Body of pancreas (tissue), 4 donors: ENCODE results near the gene LMBRD1. TPM values are rescaled to one million over a fixed set of nuclear protein-coding genes. Genes with fewer than 3 reads are reported as not detected.

Source experiments
- ATAC-seq: fragments of 150-250 bp; one replicate; pipeline ENCODE4 v1.9.1; 2016
- DNase-seq, 4 donors: peaks; one replicate each; pipeline ENCODE4 v3.0.0-alpha.2; 2019
- H3K27ac ChIP-seq, 4 donors: fragments of 200-600 bp; sonication (generic); 1 replicate in 3 of 4; 2 replicates in 1 of 4; pipeline versions ENCODE4 v1.5.1 to v1.6.1; 2016 to 2019; ENCODE audit warnings: mild to moderate bottlenecking in 1 of 4, mixed read lengths in 1 of 4, moderate library complexity in 1 of 4
- H3K27me3 ChIP-seq, 2 donors: fragments of 200-600 bp; sonication (generic); one replicate each; pipeline ENCODE4 v1.6.0; 2016; ENCODE audit warnings: mild to moderate bottlenecking in 1 of 2
- H3K36me3 ChIP-seq, 2 donors: fragments of 200-600 bp; sonication (generic); replicated peaks in 1 of 2; 2 replicates each; pipeline ENCODE4 v1.5.1; 2016; ENCODE audit warnings: low read depth in 2 of 2; ENCODE audit not compliant: insufficient read depth in 1 of 2
- H3K4me1 ChIP-seq: fragments of 200-600 bp; sonication (generic); one replicate; pipeline ENCODE4 v1.6.0; 2016
- H3K4me3 ChIP-seq, 2 donors: fragments of 200-600 bp; sonication (generic); 1 replicate in 1 of 2; 2 replicates in 1 of 2; pipeline ENCODE4 v1.5.1; 2016 to 2019
- H3K9me3 ChIP-seq, 3 donors: fragments of 200-600 bp; sonication (generic); 1 replicate in 2 of 3; 2 replicates in 1 of 3; pipeline ENCODE4 v1.5.1; 2016
- POLR2A ChIP-seq, 3 donors: fragments of 450-650 bp; IDR thresholded peaks; one replicate each; pipeline ENCODE4 v1.6.1; 2016; ENCODE audit warnings: antibody characterized with exemption in 3 of 3, mild to moderate bottlenecking in 2 of 3
- WGBS, 2 donors: methylation state at CpG; one replicate each; pipeline ENCODE4 v1.1.5; 2017; 5-methylcytosine and 5-hydroxymethylcytosine counted together
- intact Hi-C: fragments of 100-400 bp; cut with DNase I; formaldehyde crosslinking; loops from one replicate; pipeline ENCODE4 v1.15.1; 2023
- total RNA-seq, 2 donors: library from RNA; depleted of rRNA; stranded (reverse); fragments of >200 nt; gene quantifications; one replicate each; pipeline ENCODE4 v1.1.0, GENCODE V29; 2016
- TF ChIP-seq, protein P1 (sequence below), 7 experiments: fragments of 450-650 bp in 4 of 7; fragments of 200-600 bp in 3 of 7; sonication (generic) in 3 of 7; IDR thresholded peaks; one replicate each; pipeline ENCODE4 v1.5.1; 2016 to 2019; ENCODE audit warnings: antibody characterized with exemption in 7 of 7

Gene LMBRD1
- total RNA-seq, 2 donors from 2014 or later: 33.9 to 55.3 TPM

DNA sequence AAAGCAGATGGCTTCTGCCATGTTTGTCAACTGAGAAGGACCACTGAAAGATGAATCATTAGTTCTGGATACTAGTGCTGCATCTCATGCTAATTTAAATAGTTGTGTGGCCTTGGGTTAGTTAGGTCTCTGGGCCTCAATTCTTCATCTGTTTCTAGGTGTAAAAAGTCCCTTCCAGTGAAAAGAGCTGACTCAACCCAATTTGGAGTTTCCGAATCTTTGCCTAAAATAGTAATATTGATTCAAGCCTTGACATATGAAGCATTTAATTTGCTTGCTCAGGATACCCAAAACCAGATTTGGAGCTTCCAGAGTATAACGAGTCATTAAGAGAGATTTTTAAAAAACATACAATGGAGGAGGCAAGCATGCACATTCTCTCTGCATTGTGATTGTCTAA is 163.9 kb downstream of the LMBRD1 start:
- ATAC-seq: no peak
- DNase-seq: no peak
- Histone ChIP-seq H3K27ac (no peak overlapping the region), H3K36me3 (no peaks in the 10 kb centered on the region), H3K4me3 (no peak overlapping the region), H3K4me1 (no peaks in the 10 kb centered on the region), H3K9me3 (no peaks in the 10 kb centered on the region), H3K27me3 (no peaks in the 10 kb centered on the region)
- TF ChIP-seq, protein P1, sequence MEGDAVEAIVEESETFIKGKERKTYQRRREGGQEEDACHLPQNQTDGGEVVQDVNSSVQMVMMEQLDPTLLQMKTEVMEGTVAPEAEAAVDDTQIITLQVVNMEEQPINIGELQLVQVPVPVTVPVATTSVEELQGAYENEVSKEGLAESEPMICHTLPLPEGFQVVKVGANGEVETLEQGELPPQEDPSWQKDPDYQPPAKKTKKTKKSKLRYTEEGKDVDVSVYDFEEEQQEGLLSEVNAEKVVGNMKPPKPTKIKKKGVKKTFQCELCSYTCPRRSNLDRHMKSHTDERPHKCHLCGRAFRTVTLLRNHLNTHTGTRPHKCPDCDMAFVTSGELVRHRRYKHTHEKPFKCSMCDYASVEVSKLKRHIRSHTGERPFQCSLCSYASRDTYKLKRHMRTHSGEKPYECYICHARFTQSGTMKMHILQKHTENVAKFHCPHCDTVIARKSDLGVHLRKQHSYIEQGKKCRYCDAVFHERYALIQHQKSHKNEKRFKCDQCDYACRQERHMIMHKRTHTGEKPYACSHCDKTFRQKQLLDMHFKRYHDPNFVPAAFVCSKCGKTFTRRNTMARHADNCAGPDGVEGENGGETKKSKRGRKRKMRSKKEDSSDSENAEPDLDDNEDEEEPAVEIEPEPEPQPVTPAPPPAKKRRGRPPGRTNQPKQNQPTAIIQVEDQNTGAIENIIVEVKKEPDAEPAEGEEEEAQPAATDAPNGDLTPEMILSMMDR (IDR thresholded peaks at IDR 0.05): no peak
- TF ChIP-seq POLR2A (IDR thresholded peaks at IDR 0.05): no peak
- WGBS, 2 donors: 48 to 71% methylated on average over 2 of the region's 2 CpGs
- intact Hi-C loops: no loop called here

DNA sequence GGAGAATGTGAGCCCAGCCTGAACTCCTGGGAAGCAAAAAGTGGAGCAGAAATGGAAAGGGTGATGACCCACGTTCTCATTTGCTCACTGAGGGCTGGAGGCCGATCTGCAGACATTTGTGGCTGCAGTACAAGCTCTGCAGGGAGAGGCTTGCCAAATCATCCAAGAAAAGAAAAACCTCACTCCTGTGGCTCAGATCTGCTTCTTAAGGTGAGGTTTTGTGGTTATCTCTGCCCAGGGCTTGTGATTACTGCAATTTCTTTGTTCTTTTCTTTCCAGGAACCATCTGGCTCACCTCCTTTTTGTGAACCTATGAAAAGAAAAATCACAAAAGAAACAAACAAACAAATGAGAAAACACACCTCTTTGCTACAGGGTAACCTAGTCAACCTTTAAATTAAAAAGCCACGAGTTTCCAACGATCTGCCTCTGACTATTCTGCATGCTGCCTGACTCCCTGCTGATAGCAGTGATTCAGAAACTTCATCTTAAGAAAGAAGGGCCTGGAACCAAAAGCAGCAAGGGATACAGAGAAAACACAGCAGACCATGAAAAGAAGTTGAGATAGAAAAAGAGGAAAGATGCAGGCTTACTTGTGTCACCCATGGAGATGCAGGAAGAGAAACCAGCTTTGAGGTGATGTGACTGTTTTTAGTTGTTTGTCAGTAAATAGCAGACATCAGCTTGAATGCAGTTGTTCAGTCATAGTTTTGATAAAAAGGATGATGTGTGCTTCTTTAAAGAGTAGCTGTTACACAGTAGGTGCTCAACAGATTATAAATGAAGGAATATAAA is 165.1 kb downstream of the LMBRD1 start:
- intact Hi-C loops: no loop called here
- H3K4me3 ChIP-seq: no peak overlapping the region
- no peaks in the 10 kb centered on the region for H3K4me1 ChIP-seq
- H3K27ac ChIP-seq: no peak overlapping the region
- TF ChIP-seq POLR2A (IDR thresholded peaks at IDR 0.05): no peak
- TF ChIP-seq, protein P1 (IDR thresholded peaks at IDR 0.05): no peak
- no peaks in the 10 kb centered on the region for H3K36me3 ChIP-seq
- no peak for ATAC-seq
- no peak for DNase-seq
- WGBS, 2 donors: 19 to 21% methylated on average over 4 of the region's 4 CpGs
- H3K9me3 ChIP-seq: no peaks in the 10 kb centered on the region
- H3K27me3 ChIP-seq: no peaks in the 10 kb centered on the region

DNA sequence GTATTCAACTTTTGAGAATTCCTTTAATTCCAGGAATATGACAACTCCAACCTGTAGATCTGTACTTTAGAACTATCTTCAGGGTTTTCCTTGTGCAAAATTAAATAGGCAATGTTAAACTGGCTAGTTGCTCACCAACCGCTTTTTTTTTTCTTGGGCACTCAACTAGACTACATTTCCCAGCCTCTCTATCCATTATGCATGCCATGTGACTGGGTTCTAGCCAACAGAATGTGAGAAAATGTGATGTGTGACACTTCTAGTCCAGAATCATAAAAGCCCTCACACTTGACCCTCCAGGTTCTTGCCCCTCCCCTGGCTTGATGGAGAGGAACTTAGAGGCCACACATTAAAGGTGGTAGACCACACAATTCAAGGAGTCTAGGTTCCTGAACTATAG is 166.0 kb downstream of the LMBRD1 start:
- H3K27me3 ChIP-seq: no peaks in the 10 kb centered on the region
- TF ChIP-seq POLR2A (IDR thresholded peaks at IDR 0.05): no peak
- TF ChIP-seq, protein P1 (IDR thresholded peaks at IDR 0.05): no peak
- no peaks in the 10 kb centered on the region for H3K9me3 ChIP-seq
- no peaks in the 10 kb centered on the region for H3K36me3 ChIP-seq
- H3K4me3 ChIP-seq: no peak overlapping the region
- ATAC-seq (no peak), DNase-seq (no peak)
- H3K27ac ChIP-seq: no peak overlapping the region
- no peaks in the 10 kb centered on the region for H3K4me1 ChIP-seq
- intact Hi-C loops: no loop called here
- WGBS, 2 donors: 86 to 93% methylated on average over 1 of the region's 1 CpG

DNA sequence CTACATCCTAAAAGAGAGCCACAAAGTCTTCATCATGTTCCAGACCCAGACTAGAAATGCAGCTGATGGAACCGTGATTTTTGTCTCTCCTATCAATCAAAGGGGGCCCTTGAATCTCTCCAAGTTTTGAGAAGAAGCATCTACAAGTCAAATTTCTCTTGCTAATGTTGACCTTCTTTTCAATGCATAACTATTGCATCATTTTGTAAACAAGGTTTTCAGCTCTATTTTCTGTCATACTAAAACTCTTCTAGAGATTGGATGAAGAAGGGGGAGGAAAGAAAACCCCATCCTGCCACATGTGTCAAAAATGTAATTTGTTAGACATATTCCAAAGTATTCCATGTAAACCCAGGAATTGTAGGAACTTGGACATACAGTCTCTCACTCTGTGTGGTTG is 169.2 kb downstream of the LMBRD1 start:
- H3K27ac ChIP-seq: no peak overlapping the region
- 25 to 67% methylated on average over 1 of the region's 1 CpG for WGBS, 2 donors
- ATAC-seq (no peak), DNase-seq (no peak)
- no peak for TF ChIP-seq POLR2A (IDR thresholded peaks at IDR 0.05)
- TF ChIP-seq, protein P1 (IDR thresholded peaks at IDR 0.05): no peak
- H3K4me1 ChIP-seq: no peaks in the 10 kb centered on the region
- no peaks in the 10 kb centered on the region for H3K36me3 ChIP-seq
- no peaks in the 10 kb centered on the region for H3K9me3 ChIP-seq
- intact Hi-C loops: no loop called here
- H3K27me3 ChIP-seq: no peaks in the 10 kb centered on the region
- H3K4me3 ChIP-seq: no peak overlapping the region

DNA sequence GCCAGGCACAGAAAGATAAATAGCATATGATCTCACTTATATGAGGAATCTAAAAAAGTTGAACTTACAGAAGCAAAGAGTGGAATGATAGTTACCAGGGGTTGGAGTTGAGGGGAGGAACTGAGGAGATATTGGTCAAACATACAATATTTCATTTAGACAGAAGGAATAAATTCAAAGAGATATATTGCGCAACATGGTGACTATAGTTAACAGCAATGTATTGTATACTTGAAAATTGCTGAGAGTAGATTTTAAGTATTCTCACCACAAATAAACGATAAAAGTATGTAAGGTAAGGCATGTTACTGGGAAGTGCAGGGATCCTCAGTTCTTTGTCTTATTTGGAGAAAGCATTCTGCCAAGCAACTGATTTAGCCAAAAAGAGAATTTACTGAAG is 171.9 kb downstream of the LMBRD1 start:
- Histone ChIP-seq H3K27me3 (no peaks in the 10 kb centered on the region), H3K4me3 (no peak overlapping the region), H3K9me3 (no peaks in the 10 kb centered on the region), H3K4me1 (no peaks in the 10 kb centered on the region), H3K36me3 (no peaks in the 10 kb centered on the region), H3K27ac (no peak overlapping the region)
- DNase-seq (no peak), ATAC-seq (no peak)
- 68 to 88% methylated on average over 2 of the region's 2 CpGs for WGBS, 2 donors
- intact Hi-C loops: no loop called here
- TF ChIP-seq, protein P1 (IDR thresholded peaks at IDR 0.05): no peak
- no peak for TF ChIP-seq POLR2A (IDR thresholded peaks at IDR 0.05)
